ENCODE results near the gene TDP1.

GRCh38 chr14:90072350-90072749 is 116.6 kb downstream of the TDP1 start:
- TF ChIP-seq, protein P1, sequence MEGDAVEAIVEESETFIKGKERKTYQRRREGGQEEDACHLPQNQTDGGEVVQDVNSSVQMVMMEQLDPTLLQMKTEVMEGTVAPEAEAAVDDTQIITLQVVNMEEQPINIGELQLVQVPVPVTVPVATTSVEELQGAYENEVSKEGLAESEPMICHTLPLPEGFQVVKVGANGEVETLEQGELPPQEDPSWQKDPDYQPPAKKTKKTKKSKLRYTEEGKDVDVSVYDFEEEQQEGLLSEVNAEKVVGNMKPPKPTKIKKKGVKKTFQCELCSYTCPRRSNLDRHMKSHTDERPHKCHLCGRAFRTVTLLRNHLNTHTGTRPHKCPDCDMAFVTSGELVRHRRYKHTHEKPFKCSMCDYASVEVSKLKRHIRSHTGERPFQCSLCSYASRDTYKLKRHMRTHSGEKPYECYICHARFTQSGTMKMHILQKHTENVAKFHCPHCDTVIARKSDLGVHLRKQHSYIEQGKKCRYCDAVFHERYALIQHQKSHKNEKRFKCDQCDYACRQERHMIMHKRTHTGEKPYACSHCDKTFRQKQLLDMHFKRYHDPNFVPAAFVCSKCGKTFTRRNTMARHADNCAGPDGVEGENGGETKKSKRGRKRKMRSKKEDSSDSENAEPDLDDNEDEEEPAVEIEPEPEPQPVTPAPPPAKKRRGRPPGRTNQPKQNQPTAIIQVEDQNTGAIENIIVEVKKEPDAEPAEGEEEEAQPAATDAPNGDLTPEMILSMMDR (conservative IDR thresholded peaks at IDR 0.05; ENCODE audit: low read depth in 2 of 2): no peak
- TF ChIP-seq EZH2 (IDR thresholded peaks at IDR 0.05; ENCODE audit: low read depth, unreplicated experiment) (no peak), EZH2phosphoT487 (IDR thresholded peaks at IDR 0.05; ENCODE audit: unreplicated experiment) (no peak), REST (IDR thresholded peaks at IDR 0.05; ENCODE audit: unreplicated experiment) (no peak), POLR2AphosphoS5 (IDR thresholded peaks at IDR 0.05; ENCODE audit: low read depth) (no peak), JUNB (IDR thresholded peaks at IDR 0.05; ENCODE audit: unreplicated experiment) (no peak), CREB1 (CRISPR knock-in tag; IDR thresholded peaks at IDR 0.05; ENCODE audit: low read depth) (no peak), ZNF331 (CRISPR knock-in tag; IDR thresholded peaks at IDR 0.05; ENCODE audit: low read depth) (no peak)
